Stomach (tissue), 9 donors: Measurements from ENCODE around the gene TGFB3. TPM values are rescaled to one million over a fixed set of nuclear protein-coding genes. Genes with fewer than 3 reads are reported as not detected.
A peak's percentile ranks its signal among the peaks of the same experiment; 100 is the strongest.

ENCODE experiments used
- DNase-seq, 2 donors: peaks; one replicate each; pipeline versions ENCODE4 v3.0.0 to v3.0.0-alpha.2; 2013 to 2019
- H3K27ac ChIP-seq, 5 donors: fragments of 200-600 bp in 4 of 5; sonication (generic) in 4 of 5; one replicate each; pipeline ENCODE4 v1.5.1; 2013 to 2019; ENCODE audit warnings: mild to moderate bottlenecking in 1 of 5, moderate library complexity in 1 of 5
- H3K27me3 ChIP-seq, 3 donors: fragments of 200-600 bp; sonication (generic); one replicate each; pipeline ENCODE4 v1.5.1; 2017 to 2019; ENCODE audit warnings: mixed run types in 1 of 3
- H3K36me3 ChIP-seq, 4 donors: fragments of 200-600 bp; sonication (generic); 1 replicate in 3 of 4; 2 replicates in 1 of 4; pipeline ENCODE4 v1.5.1; 2016 to 2019
- H3K4me1 ChIP-seq, 4 donors: fragments of 200-600 bp; sonication (generic); one replicate each; pipeline ENCODE4 v1.5.1; 2016 to 2019
- H3K4me3 ChIP-seq, 4 donors: fragments of 200-600 bp; sonication (generic) in 3 of 4; one replicate each; pipeline ENCODE4 v1.5.1; 2016 to 2019; ENCODE audit warnings: mild to moderate bottlenecking in 1 of 4
- H3K9me3 ChIP-seq, 4 donors: fragments of 200-600 bp; sonication (generic); one replicate each; pipeline ENCODE4 v1.5.1; 2016 to 2019
- CTCF ChIP-seq, 7 experiments: fragments of 450-650 bp in 4 of 7; fragments of 200-600 bp in 3 of 7; sonication (generic) in 3 of 7; IDR thresholded peaks; one replicate each; pipeline ENCODE4 v1.5.1; 2016 to 2019; ENCODE audit warnings: antibody characterized with exemption in 7 of 7, control low read depth in 2 of 7, mild to moderate bottlenecking in 1 of 7
- EP300 ChIP-seq: sonication (generic); formaldehyde crosslinking; IDR thresholded peaks from one replicate; pipeline ENCODE4 v1.6.1; 2017; ENCODE audit warnings: antibody characterized with exemption
- POLR2A ChIP-seq, 4 donors: fragments of 450-650 bp; IDR thresholded peaks; one replicate each; pipeline ENCODE4 v1.6.1; 2016; ENCODE audit warnings: antibody characterized with exemption in 4 of 4, control low read depth in 2 of 4, mild to moderate bottlenecking in 1 of 4, moderate library complexity in 1 of 4
- POLR2AphosphoS5 ChIP-seq, 3 donors: sonication (generic); formaldehyde crosslinking; IDR thresholded peaks; one replicate each; pipeline ENCODE4 v1.6.1; 2016; ENCODE audit warnings: antibody characterized with exemption in 3 of 3
- WGBS, 5 donors: extraction: QIAGEN DNeasy Blood & Tissue Kit in 3 of 5; methylation state at CpG; one replicate each; pipeline versions ENCODE4 v1.1.5 to v1.1.7; 2013 to 2018; 5-methylcytosine and 5-hydroxymethylcytosine counted together
- intact Hi-C: fragments of 100-400 bp; cut with DNase I; formaldehyde crosslinking; loops from one replicate; pipeline ENCODE4 v1.15.1; 2023; ENCODE audit warnings: low total_unique reads
- polyA plus RNA-seq, 3 donors: library from polyadenylated mRNA; stranded (reverse); fragments of 200-250 nt; gene quantifications; one replicate each; pipeline ENCODE4 v1.2.3, GENCODE V29; 2013
- total RNA-seq, 5 donors: library from RNA; depleted of rRNA; stranded (reverse); fragments of >200 nt; gene quantifications; one replicate each; pipeline versions ENCODE4 v1.1.0 to v1.2.3, GENCODE V29; 2014 to 2016
- donor health status: healthy with polysubstance abuse.
- donor health status: Bipolar disorder and iron deficiency.
- donor health status: healthy.

The TGFB3 gene
- total and polyA plus RNA-seq, 8 donors, result 2.0 to 24.6 (median 13.9) TPM; not detected in 1

GRCh38 chr14:75983019-75983358, 1.2 kb upstream of the TGFB3 start:
- TF ChIP-seq CTCF (IDR thresholded peaks at IDR 0.05) (no peak), EP300 (no peak), POLR2A (IDR thresholded peaks at IDR 0.05) (peak in 1 of 4 donors; percentile 4), POLR2AphosphoS5 (IDR thresholded peaks at IDR 0.05) (no peak)
- no peak for DNase-seq
- Histone ChIP-seq H3K27ac (peak overlapping the region; percentile 6 to 98 (median 96)), H3K27me3 (no peaks in the 10 kb centered on the region), H3K9me3 (no peaks in the 10 kb centered on the region), H3K4me3 (peak overlapping the region; percentile 65 to 76 (median 70)), H3K36me3 (no peaks in the 10 kb centered on the region), H3K4me1 (peaks cover 42 to 77% (median 69%) of the 10 kb centered on the region in 4 donors)
- intact Hi-C loops, result loop anchor here (5.0 kb wide), 1 partner anchor 76 kb away; no protein-coding TSS in a partner anchor
- 33 to 44% (median 41%) methylated on average over 7 of the region's 7 CpGs for WGBS, 5 donors

- TF ChIP-seq EP300 (no peak), POLR2AphosphoS5 (IDR thresholded peaks at IDR 0.05) (peak in 2 of 3 donors; percentile 9 to 10), CTCF (IDR thresholded peaks at IDR 0.05) (peak in 5 of 7 experiments; percentile 23 to 84 (median 62))
- intact Hi-C loops, result loop anchor here (5.0 kb wide), 1 partner anchor 75 kb away; no protein-coding TSS in a partner anchor
- H3K27ac ChIP-seq, result peak overlapping the region; percentile 93 to 98 (median 96)
- H3K36me3 ChIP-seq, result no peaks in the 10 kb centered on the region
- H3K27me3 ChIP-seq, result no peaks in the 10 kb centered on the region
- WGBS, 5 donors, result 0 to 1% (median 1%) methylated on average over 20 to 77 of the region's 77 CpGs
- peaks cover 42 to 80% (median 70%) of the 10 kb centered on the region in 4 donors for H3K4me1 ChIP-seq
- DNase-seq, result peak; percentile 85 to 94
- no peaks in the 10 kb centered on the region for H3K9me3 ChIP-seq
- peak overlapping the region; percentile 65 to 76 (median 70) for H3K4me3 ChIP-seq
These were observed 647 bp upstream of the TGFB3 start for GRCh38 chr14:75982266-75983018.

- peak; percentile 47 to 70 for DNase-seq
- 28 to 42% (median 32%) methylated on average over 8 of the region's 8 CpGs for WGBS, 5 donors
- no peaks in the 10 kb centered on the region for H3K9me3 ChIP-seq
- TF ChIP-seq CTCF (IDR thresholded peaks at IDR 0.05) (no peak), POLR2AphosphoS5 (IDR thresholded peaks at IDR 0.05) (peak in 2 of 3 donors; percentile 7 to 22), POLR2A (IDR thresholded peaks at IDR 0.05) (no peak), EP300 (no peak)
- no peaks in the 10 kb centered on the region for H3K36me3 ChIP-seq
- no peaks in the 10 kb centered on the region for H3K27me3 ChIP-seq
- H3K4me1 ChIP-seq, result peaks cover 36 to 77% (median 64%) of the 10 kb centered on the region in 4 donors
- H3K4me3 ChIP-seq, result peak overlapping the region; percentile 65 to 76 (median 70)
- H3K27ac ChIP-seq, result peak overlapping the region; percentile 93 to 98 (median 96)
- intact Hi-C loops, result loop anchor here (5.0 kb wide), 1 partner anchor 74 kb away; no protein-coding TSS in a partner anchor
These were observed 939 bp downstream of the TGFB3 start for GRCh38 chr14:75980856-75981255.

GRCh38 chr14:75979648-75980565, 1.9 kb downstream of the TGFB3 start:
- no peak for TF ChIP-seq CTCF (IDR thresholded peaks at IDR 0.05)
- no peak for TF ChIP-seq POLR2A (IDR thresholded peaks at IDR 0.05)
- no peak for TF ChIP-seq POLR2AphosphoS5 (IDR thresholded peaks at IDR 0.05)
- no peak for TF ChIP-seq EP300
- Histone ChIP-seq H3K9me3 (no peaks in the 10 kb centered on the region), H3K4me1 (peaks cover 36 to 70% (median 58%) of the 10 kb centered on the region in 4 donors), H3K27ac (peak overlapping the region; percentile 93 to 98 (median 96)), H3K36me3 (no peaks in the 10 kb centered on the region), H3K27me3 (no peaks in the 10 kb centered on the region), H3K4me3 (peak overlapping the region; percentile 65 to 76 (median 70))
- WGBS, 5 donors, result 42 to 65% (median 47%) methylated on average over 27 of the region's 27 CpGs
- intact Hi-C loops, result loop anchor here (5.0 to 10.0 kb wide), 2 partner anchors 73 to 175 kb away; no protein-coding TSS in a partner anchor
- peak in 1 of 2 donors; percentile 37 for DNase-seq
